HG02840 (cell line): ENCODE data around the gene SOCS6.

ENCODE experiments used
- ATAC-seq: cut with Tn5 transposase; IDR thresholded peaks from one replicate; pipeline ENCODE4 v1.9.1; 2021; ENCODE audit warnings: mild to moderate bottlenecking, moderate library complexity, moderate number of reproducible peaks; ENCODE audit not compliant: unreplicated experiment, low FRiP score

Gene SOCS6

DNA sequence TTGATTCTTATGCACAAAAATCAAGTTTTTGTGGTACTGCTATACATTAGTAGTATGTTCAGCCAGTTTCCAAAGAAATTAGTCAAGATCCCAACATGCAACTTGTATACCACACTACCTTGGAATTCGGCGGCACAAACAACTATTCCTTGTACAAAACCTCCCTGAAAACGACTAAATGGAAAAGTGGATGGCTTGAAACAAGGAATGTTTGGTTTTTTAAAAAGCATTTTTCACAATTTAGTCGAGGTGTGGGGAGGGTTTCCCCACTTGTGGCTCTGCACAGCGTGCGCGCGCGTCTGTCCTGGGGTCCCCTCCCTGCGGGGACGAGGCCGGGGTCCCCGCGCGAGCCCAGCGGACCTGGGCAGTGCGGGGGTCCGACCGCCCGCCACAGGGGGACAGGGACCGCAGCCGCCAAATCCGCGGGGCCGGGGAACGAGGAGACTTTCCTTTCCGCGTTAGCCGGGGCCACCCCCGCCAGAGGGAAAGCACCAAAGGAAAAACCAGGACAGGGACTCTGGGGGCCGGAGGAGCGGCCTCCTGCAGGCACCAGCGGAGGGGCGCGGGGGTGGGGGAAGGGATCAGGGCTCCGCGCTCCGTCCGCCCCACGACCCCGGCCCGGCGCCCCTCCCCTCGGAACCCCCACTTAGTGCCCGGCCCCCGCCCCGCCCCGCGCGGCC lies 534 bp upstream of the SOCS6 start:
- peak; percentile 23 for ATAC-seq

DNA sequence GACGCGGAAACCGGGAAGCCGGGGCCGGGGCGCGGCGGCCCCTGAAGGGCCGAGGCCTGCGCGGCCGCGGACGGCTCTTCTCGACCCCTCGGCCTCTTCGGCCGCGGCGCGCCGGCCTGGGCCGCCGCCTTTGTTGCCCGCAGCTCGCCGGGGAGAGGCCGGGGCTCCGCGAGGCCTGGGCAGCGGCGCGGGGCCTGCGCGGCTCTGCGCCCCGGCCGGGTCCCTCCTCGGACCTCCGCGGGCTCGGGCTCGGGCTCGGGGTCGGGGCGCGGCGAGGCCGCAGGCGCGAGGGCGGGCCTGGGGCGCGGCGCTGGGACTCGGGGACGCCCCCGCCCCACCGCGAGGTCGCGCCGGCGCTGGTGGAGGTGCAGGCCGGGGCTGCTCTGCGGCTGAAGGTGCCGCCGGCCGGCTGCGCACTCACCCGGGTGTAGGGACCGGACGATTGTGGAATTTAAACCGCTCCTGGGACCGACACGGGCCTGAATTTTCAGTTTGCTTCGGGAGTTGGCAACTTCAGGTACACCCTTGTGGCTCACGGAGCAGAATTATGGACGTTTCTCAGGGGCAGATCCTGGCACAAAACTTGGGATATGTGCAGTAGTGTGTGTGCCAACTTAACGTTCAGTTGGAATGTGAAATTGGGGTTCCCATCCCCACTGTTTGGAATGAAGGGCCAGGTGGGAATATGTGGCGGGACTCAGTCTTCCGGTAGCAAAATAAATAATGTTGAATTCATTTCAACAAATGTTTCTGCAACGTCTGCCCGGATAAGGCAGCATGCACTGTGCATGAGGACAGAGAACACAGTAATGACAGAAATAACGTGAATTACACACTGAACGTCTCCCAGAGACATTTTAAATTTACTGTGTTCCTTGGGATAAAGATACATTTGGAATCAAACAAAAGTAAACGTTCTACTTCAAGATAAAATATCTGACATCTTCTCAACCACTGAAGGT lies 787 bp downstream of the SOCS6 start:
- ATAC-seq, result peak; percentile 45

DNA sequence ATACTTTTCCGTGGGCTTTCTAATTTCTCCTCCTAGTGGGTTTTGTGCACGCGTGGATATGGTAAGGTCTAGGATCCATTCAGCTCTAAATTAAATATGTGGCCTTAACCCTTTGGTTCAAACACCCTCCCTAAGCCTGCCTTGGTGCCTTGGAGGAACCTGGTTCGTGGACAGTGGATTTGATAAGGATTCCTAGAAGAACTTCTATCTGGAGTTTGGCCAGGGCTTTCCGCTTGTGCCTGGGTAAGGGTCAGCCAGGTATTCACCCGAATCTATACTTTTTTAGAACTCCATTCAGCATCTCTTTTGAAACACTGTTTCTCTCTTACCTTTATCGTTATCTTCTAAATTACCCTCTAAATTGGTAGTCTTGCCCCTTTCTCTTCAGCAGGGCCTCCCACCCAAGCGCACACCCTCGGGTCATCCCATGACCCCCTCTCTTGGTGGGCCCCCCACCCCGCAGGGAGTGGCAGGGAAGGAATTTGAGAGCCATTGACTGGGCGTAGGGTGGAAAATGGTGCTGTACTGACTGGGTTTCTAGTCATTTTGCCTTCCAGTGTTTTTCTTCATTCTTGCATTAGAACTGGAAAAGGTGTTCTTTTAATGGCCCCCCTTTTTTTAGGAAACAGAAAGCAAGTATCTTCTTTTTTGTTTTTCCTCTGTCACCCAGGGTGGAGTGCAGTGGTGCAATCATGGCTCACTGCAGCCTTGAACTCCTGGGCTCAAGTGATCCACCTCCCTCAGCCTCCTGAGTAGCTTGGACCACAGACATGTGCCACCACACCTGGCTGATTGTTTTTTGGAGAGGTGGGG lies 1.8 kb downstream of the SOCS6 start:
- ATAC-seq, result no peak

DNA sequence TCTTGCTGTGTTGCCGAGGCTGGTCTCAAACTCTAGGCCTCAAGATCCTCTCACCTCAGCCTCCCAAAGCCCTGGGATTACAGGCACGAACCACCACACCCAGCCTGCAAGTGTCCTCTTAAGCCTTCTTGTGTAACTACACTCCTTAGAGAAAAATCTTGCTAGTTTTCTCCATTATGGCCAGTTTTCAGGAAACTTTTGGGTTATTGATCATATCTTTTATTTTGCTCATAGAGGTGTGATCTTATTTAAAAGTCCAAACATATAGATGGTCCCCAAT lies 2.4 kb downstream of the SOCS6 start:
- no peak for ATAC-seq

DNA sequence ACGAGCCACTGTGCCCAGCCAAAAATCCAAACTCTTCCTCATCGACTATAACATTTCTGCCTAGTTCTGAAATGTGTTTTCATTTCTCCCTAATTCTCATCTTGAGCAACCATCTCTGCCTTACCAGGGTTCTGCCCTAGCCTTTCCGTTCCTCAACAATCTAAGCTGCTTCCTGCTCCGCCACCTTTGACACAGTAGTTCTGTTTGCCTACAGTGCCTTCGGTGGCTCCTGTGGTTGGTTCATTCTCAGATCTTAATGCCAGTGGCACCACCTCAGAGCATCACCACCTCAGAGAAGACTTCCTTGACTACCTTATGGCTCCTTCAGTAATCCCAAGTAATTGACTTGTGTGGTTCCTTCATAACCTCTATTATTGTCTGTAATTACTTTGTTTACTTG lies 3.8 kb downstream of the SOCS6 start:
- ATAC-seq, result no peak

DNA sequence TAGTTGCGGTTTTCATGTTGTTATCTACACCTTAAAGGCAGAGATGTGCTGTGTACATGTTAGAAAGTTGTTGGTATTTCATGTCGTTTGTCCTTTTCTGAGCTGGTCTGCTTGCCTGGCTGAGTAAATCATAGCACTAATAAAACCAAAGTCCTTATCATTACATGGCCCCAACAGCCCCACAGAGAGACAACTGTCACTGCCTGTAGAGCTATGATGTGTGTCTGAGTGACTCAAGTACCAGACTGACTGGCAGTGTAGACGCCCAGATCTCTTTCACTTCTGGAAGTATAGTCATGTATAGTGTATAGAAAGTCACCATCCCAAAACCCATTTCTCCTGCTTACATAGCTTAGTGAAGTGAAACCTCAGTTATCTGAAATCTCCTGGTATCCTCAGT lies 4.3 kb downstream of the SOCS6 start:
- no peak for ATAC-seq

DNA sequence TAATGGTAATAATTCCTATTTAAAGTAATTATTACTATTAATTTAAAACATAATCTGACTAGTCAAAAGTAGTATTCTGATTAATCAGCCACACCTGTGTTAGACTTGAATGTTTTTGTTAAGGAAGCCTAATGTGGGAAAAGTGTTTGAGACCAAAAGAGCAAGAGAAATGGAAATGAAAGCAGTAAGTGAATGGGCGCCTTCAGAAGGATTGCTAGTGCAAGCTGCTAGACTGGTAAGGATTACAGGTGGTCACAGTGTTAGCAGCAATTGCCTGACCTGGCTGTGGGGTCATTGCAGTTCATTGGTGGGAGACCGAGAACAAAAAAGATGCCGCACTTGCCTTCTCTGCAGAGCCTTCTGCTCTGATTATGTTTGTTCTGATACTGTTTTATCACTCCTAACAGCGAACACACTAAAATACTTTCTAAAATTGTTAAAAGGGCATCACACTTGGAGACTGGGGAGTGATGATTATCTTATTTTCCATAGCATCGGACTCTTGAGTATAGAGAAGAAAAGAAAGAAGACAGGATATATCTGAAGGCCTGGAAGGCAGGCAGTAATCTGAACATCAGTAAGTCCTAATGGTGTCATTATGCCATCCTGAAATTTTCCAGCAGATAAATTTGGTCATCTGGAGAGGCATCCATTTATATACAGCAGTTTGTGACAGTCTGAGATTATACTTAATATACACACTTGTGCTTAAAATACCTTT lies 5.8 kb downstream of the SOCS6 start:
- ATAC-seq, result no peak

DNA sequence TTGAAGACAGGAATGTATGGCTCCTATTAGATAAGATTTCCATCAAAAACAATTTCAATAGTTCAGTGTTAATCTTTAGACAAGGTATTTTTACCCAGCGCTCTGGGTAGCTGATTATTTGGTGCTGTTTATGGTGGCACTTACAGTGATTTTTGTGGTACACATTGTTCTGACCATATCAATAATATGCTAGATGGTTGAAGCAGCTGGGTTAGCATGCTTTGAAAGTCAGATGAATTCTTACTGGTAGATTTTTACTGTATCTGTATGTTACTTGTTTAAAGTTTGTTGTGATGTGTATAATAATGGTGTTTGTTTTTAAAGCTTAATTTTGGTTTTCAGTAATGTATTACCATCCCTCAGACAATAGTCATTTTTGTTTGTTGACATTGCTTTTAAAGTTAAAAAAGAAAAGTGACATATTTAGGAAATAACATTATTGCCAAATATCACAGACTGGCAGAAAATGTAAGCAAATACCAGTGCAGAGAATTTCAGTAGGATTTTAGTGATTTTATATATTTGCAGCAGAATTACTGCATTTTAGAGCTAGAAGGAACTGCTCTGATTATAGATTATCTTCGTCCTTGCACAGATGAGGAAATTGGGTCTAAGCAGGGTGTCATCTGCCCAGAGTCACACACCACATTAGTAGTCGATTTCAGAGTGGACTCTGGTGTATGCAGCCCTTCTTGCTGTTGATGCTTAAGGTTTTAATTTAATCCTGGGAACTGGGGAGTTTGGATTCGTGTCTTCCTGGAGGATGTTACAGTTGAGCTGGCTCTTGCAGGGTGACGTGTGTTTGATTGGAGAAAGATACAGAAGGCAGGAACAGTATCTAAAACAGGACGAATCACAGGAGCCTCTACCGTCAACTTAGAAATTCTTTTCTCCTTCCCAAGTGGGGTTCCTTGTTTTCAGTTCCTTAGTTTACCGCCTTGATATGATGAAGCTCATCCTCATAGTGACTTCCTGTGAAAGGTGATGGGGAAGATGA lies 6.6 kb downstream of the SOCS6 start:
- ATAC-seq, result no peak

DNA sequence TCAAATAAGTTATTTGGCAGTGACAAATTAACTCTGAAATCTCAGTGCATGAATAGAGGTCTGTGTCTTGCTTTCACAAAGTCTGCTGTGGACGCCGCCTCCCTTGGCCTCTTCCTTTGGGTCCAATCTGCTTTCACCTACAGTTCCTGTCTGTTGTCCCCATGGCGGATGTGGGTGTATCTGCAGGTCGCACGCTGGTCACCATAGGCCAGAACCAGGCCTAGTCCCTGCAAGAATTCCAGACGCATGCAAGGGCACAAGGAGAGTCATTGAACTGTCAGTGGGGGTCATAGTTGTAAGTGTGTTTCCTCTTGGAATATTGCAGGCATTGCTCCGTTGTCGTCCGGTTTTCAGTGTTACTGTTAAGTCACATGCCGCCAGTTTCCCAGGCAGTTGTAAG lies 7.4 kb downstream of the SOCS6 start:
- ATAC-seq, result no peak

DNA sequence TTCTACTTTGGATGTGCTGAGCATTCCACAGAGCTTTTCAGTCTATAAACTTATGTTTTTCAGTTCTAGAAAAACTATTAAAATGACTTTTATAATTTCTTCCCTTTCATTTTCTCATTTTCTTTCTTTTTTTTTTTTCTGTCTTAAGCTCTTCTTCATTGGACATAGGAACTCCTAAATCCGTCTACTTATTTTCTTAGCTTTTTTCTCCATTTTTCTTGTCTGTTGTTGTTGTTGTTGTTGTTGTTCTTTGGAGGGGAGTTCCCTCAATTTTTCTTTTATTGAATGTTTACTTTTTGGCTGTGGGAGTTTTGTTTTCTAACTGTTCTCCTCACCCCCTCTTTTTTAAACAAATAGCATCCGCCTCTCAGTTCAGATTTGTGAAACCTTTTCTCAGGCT lies 7.9 kb downstream of the SOCS6 start:
- no peak for ATAC-seq

DNA sequence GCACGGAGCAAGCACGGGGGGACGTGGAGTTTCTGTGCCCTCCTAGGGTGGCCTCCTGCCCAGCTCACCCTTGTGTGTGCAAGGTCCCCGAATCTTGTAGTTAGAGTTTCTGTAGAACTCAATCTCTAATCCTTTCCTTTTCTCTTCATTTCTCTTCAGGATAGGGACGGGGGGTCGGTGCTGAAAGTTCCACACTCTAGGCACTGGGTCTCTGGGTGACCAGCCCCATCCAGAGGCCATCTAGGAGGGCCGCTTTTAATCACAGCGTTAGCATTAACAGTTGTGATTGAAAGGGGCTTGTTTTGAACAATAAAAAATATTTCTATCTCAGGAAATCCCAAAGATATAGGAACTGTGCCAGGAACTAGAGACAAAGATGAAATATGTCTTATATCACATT lies 10.5 kb downstream of the SOCS6 start:
- no peak for ATAC-seq

DNA sequence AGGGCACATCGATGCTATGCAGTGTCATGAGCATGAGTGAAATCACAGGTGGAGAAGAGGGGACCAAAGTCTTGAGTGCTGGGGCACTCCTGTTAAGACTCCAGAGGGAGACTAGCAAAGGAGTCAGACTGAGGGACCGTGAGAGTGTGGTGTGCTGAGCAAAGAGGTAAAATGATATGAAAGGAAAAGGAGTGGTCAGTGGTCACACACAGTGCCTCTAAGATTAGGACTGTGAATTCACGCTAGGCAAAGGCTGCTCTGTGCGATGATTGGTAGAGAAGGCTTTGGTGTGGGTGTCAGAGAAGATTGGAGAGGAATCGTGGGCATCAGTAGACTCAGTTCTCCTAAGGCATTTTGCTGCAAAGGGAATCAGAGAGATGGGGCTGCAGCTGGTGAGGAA lies 12.8 kb downstream of the SOCS6 start:
- no peak for ATAC-seq

DNA sequence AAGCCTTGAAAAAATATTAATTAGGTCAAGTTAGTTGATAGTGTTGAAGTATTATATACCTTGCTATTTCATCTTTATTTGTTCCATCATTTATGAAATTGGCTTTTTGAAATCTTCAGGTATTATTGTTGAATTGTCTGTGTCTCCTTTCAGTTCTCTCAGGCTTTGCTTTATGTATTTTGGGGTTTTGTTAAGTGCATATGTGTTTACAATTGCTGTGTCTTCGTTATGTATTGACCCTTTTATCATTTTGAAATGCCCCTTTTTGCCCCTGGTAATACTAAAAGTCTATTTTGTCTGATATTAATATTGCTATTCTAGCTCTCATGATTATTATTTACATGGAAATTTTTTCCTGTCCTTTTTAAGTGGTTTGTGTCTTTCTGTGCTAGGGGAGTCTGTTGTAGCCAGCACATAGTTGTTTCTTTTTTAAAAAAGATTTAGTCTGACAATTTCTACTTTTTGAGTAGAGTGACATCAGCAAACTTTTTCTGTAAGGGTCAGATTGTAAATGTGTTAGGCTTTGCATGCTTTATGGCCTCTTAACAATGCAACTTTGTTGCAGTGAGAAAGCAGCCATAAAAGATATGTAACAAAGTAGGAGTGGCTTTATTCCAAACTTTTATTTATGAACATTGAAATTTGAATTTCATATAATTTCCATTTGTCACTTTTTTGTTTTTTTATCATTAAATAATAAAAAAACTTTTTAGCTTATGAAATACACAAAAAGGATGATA lies 19.9 kb downstream of the SOCS6 start:
- ATAC-seq, result no peak

DNA sequence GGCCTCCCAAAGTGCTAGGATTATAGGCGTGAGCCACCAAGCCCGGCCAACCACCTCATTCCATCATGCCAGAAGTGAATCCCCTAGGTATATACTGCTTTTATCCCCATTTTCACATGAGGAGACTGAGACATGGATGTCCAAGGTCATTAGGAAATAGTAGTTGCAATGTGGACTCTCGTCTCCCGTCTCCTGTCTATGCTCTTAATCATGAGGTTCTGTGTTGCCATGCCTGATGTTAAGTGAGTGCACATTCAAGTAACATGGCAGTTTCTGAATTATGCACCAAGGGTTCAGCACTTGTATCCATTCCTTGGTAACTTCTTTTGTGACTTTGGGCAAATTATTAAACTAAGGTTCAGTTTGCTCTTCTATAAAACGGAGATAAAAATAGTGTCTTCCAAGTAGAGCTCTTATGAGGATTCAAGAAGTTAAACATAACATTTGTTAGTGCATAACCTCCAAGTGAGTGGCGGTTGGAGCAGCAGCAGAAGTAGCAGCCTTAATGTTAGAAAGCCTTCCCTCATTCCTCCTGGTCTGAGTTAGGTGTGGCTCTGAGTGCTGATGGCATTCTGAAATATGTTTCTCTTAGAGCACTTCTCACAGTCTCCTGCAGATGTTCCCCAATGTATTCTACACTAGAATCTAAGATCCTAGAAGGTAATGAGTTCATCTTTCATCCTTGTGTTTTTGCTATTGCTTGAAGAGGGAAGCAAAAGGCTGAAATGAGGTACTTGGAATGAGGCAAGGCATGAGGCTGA lies 21.9 kb downstream of the SOCS6 start:
- no peak for ATAC-seq

DNA sequence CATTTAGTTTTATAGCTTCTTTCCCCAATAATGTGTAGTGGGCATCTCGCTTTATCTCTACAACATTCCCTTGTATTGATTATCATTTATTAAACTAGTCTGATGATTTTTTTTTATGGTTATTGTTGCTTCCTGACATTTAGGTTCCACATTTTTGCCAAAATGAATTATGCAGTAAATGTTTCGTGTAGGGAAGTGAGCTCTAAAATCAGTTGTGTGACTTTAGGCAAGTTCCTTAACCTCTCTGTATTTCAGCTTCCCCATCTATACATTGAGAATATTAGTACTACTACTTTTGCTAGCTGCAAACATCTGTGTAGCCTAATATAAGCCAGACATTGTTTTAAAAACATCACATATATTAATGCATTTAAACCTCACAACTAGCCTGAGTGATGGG lies 22.9 kb downstream of the SOCS6 start:
- ATAC-seq, result no peak

DNA sequence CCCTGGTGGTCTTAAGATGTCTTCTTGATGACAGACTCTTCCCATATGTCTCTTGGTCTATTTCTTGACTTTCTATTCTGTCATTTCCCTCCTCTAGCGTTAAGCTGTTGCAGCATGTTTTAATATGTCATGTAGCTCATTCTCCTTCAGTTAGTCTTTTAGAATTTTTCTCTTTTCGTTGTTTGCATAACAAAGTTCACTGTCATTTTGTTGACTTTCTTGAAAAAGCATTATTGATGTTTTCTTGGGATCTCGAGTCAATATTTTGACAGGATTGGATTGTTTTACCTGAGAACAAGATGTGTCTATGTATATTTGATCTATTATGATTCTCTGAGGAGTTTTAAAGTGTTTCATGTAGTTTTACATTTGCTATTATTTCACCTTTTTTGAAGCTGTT lies 24.8 kb downstream of the SOCS6 start:
- ATAC-seq, result no peak

DNA sequence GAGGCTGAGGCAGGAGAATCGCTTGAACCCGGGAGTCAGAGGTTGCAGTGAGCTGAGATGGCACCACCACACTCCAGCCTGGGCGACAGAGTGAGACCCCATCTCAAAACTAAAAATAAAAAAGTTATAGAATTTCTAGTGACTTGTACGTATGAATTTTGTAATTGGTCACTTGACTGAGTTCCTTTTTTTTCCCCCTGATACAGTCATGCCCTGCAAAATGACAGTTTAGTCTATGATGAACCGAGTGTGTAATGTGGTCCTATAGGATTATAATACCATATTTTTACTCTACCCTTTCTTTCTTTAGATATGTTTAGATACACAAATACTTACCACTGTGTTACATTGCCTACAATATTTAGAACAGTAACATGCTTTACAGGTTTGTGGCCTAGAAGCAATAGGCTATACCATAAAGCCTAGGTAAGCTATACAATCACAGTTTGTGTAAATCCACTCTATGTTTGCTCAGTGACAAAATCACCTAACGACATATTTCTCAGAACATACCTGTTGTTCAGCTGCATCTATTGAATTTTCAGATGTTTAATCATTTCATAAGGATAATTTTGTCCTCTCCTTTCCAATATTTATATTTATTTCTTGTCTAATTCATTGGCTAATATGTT lies 25.4 kb downstream of the SOCS6 start:
- ATAC-seq, result no peak

DNA sequence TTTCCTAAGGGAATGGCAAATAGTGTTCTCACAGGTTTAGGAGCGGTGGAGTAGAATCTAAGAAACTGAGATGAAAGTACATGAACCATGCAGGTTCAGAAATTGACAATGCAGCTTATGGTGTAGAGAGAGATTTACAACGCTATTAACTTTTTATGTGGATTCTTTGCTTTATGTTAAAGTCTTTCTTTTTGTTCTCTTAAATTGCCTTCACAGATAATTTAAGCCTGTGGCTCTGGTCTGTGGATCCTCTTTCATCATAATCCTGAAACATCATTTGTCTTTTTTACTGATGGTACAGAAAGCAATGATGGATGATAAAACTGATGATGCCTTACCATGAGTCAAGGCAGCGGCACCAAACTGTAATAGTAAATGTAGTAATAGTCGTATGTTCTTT lies 30.3 kb downstream of the SOCS6 start:
- ATAC-seq, result no peak
